ENCODE data around the gene ST3GAL2.

The ST3GAL2 gene

GRCh38 chr16:70393662-70394061 is 45.2 kb downstream of the ST3GAL2 start:
- TF ChIP-seq EP300 (IDR thresholded peaks at IDR 0.05; ENCODE audit: borderline replicate concordance) (no peak), ZBTB7A (IDR thresholded peaks at IDR 0.05; ENCODE audit: low read depth) (no peak), YY1 (IDR thresholded peaks at IDR 0.05; ENCODE audit: low read depth) (no peak), USF1 (IDR thresholded peaks at IDR 0.05) (no peak), RAD21 (IDR thresholded peaks at IDR 0.05; ENCODE audit: low read depth) (no peak), NFIC (IDR thresholded peaks at IDR 0.05) (no peak), TAF1 (IDR thresholded peaks at IDR 0.05; ENCODE audit: low read depth) (no peak)

GRCh38 chr16:70392606-70393005 is 46.3 kb downstream of the ST3GAL2 start:
- TF ChIP-seq USF1 (IDR thresholded peaks at IDR 0.05) (no peak), ZBTB7A (IDR thresholded peaks at IDR 0.05; ENCODE audit: low read depth) (no peak), TEAD4 (IDR thresholded peaks at IDR 0.05) (no peak), EGR1 (IDR thresholded peaks at IDR 0.05) (no peak)

- TF ChIP-seq YY1 (IDR thresholded peaks at IDR 0.05; ENCODE audit: low read depth) (no peak), RAD21 (IDR thresholded peaks at IDR 0.05; ENCODE audit: low read depth) (no peak), REST (IDR thresholded peaks at IDR 0.05; ENCODE audit: low read depth) (no peak), USF1 (IDR thresholded peaks at IDR 0.05) (no peak), TCF12 (IDR thresholded peaks at IDR 0.05; ENCODE audit: low read depth) (no peak), ZBTB7A (IDR thresholded peaks at IDR 0.05; ENCODE audit: low read depth) (no peak), TEAD4 (IDR thresholded peaks at IDR 0.05) (no peak), EGR1 (IDR thresholded peaks at IDR 0.05) (no peak), MAX (IDR thresholded peaks at IDR 0.05) (no peak), CREB1 (IDR thresholded peaks at IDR 0.05; ENCODE audit: low read depth) (no peak), NFIC (IDR thresholded peaks at IDR 0.05) (no peak), TAF1 (IDR thresholded peaks at IDR 0.05; ENCODE audit: low read depth) (no peak), CEBPB (IDR thresholded peaks at IDR 0.05) (no peak)
Observed at GRCh38 chr16:70391881-70392481, 46.9 kb downstream of the ST3GAL2 start.

- TF ChIP-seq TAF1 (IDR thresholded peaks at IDR 0.05; ENCODE audit: low read depth) (no peak), ZBTB7A (IDR thresholded peaks at IDR 0.05; ENCODE audit: low read depth) (no peak), USF1 (IDR thresholded peaks at IDR 0.05) (no peak), CREB1 (IDR thresholded peaks at IDR 0.05; ENCODE audit: low read depth) (no peak), RAD21 (IDR thresholded peaks at IDR 0.05; ENCODE audit: low read depth) (no peak), NFIC (IDR thresholded peaks at IDR 0.05) (no peak), MAX (IDR thresholded peaks at IDR 0.05) (no peak), REST (IDR thresholded peaks at IDR 0.05; ENCODE audit: low read depth) (no peak), EGR1 (IDR thresholded peaks at IDR 0.05) (no peak), TEAD4 (IDR thresholded peaks at IDR 0.05) (no peak), YY1 (IDR thresholded peaks at IDR 0.05; ENCODE audit: low read depth) (no peak), CEBPB (IDR thresholded peaks at IDR 0.05) (no peak), EP300 (IDR thresholded peaks at IDR 0.05; ENCODE audit: borderline replicate concordance) (no peak), FOXM1 (IDR thresholded peaks at IDR 0.05; ENCODE audit: borderline replicate concordance, low read depth) (no peak), TCF12 (IDR thresholded peaks at IDR 0.05; ENCODE audit: low read depth) (no peak)
Observed at GRCh38 chr16:70391446-70391845, 47.5 kb downstream of the ST3GAL2 start.

- TF ChIP-seq USF1 (IDR thresholded peaks at IDR 0.05) (no peak), CEBPB (IDR thresholded peaks at IDR 0.05) (no peak), NFIC (IDR thresholded peaks at IDR 0.05) (no peak), CREB1 (IDR thresholded peaks at IDR 0.05; ENCODE audit: low read depth) (no peak), EGR1 (IDR thresholded peaks at IDR 0.05) (no peak), TCF12 (IDR thresholded peaks at IDR 0.05; ENCODE audit: low read depth) (no peak), ZBTB7A (IDR thresholded peaks at IDR 0.05; ENCODE audit: low read depth) (no peak), TAF1 (IDR thresholded peaks at IDR 0.05; ENCODE audit: low read depth) (no peak), YY1 (IDR thresholded peaks at IDR 0.05; ENCODE audit: low read depth) (no peak), REST (IDR thresholded peaks at IDR 0.05; ENCODE audit: low read depth) (no peak), MAX (IDR thresholded peaks at IDR 0.05) (no peak), FOXM1 (IDR thresholded peaks at IDR 0.05; ENCODE audit: borderline replicate concordance, low read depth) (no peak), EP300 (IDR thresholded peaks at IDR 0.05; ENCODE audit: borderline replicate concordance) (no peak), TEAD4 (IDR thresholded peaks at IDR 0.05) (no peak), RAD21 (IDR thresholded peaks at IDR 0.05; ENCODE audit: low read depth) (no peak)
Observed at GRCh38 chr16:70390774-70391173, 48.1 kb downstream of the ST3GAL2 start.
